Ishikawa (cell line): ENCODE measurements around the gene TEDDM1.

Source experiments
- CEBPB ChIP-seq: IDR thresholded peaks from 2 replicates; pipeline ENCODE4 v1.6.1; 2012
- CREB1 ChIP-seq: IDR thresholded peaks from 2 replicates; pipeline ENCODE4 v1.6.1; 2012; ENCODE audit warnings: low read depth
- EGR1 ChIP-seq: IDR thresholded peaks from 2 replicates; pipeline ENCODE4 v1.6.1; 2012
- EP300 ChIP-seq: IDR thresholded peaks from 2 replicates; pipeline ENCODE4 v1.6.1; 2012; ENCODE audit warnings: borderline replicate concordance
- FOXM1 ChIP-seq: IDR thresholded peaks from 2 replicates; pipeline ENCODE4 v1.6.1; 2012; ENCODE audit warnings: low read depth, borderline replicate concordance
- MAX ChIP-seq: IDR thresholded peaks from 2 replicates; pipeline ENCODE4 v1.6.1; 2012
- NFIC ChIP-seq: IDR thresholded peaks from 2 replicates; pipeline ENCODE4 v1.6.1; 2012
- RAD21 ChIP-seq: IDR thresholded peaks from 2 replicates; pipeline ENCODE4 v1.6.1; 2012; ENCODE audit warnings: low read depth
- REST ChIP-seq: IDR thresholded peaks from 2 replicates; pipeline ENCODE4 v1.6.1; 2012; ENCODE audit warnings: low read depth, mild to moderate bottlenecking
- TAF1 ChIP-seq: IDR thresholded peaks from 2 replicates; pipeline ENCODE4 v1.6.1; 2012; ENCODE audit warnings: low read depth, mild to moderate bottlenecking
- USF1 ChIP-seq: IDR thresholded peaks from 2 replicates; pipeline ENCODE4 v1.6.1; 2012
- YY1 ChIP-seq: IDR thresholded peaks from 2 replicates; pipeline ENCODE4 v1.6.1; 2012; ENCODE audit warnings: low read depth
- ZBTB7A ChIP-seq: IDR thresholded peaks from 2 replicates; pipeline ENCODE4 v1.6.1; 2012; ENCODE audit warnings: low read depth

DNA sequence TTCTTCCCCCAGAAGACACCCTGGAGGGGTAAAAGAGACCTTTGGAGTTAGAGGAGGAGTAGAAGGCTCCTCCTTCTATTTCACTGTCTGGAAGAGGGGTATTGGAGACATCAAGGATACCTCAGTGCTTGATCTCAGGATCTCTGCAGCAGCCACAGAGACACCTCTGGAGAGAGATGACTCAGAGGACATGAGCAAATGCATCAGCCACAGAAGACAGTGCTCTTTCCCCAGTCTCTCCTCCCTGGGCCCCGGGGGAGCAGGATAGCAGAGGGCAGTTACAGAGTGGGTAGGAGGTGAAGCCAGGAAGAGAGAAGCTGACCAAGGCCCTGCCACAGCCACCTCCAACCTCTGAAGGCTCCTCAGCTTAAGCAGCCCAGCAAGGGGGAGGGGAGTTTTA is 15.3 kb upstream of the TEDDM1 start:
- TF ChIP-seq REST (no peak), RAD21 (no peak), NFIC (no peak), MAX (no peak), CREB1 (no peak), USF1 (no peak), EGR1 (no peak), EP300 (no peak), TAF1 (no peak), FOXM1 (no peak), CEBPB (no peak), YY1 (no peak), ZBTB7A (no peak)
